Measurements from ENCODE around the gene YIPF4.
"Not testable (repeated sequence)": the region's sequence is repeated elsewhere in the genome, so short reads cannot be mapped to it uniquely, and the experiment has no call there.

YIPF4 gene

DNA sequence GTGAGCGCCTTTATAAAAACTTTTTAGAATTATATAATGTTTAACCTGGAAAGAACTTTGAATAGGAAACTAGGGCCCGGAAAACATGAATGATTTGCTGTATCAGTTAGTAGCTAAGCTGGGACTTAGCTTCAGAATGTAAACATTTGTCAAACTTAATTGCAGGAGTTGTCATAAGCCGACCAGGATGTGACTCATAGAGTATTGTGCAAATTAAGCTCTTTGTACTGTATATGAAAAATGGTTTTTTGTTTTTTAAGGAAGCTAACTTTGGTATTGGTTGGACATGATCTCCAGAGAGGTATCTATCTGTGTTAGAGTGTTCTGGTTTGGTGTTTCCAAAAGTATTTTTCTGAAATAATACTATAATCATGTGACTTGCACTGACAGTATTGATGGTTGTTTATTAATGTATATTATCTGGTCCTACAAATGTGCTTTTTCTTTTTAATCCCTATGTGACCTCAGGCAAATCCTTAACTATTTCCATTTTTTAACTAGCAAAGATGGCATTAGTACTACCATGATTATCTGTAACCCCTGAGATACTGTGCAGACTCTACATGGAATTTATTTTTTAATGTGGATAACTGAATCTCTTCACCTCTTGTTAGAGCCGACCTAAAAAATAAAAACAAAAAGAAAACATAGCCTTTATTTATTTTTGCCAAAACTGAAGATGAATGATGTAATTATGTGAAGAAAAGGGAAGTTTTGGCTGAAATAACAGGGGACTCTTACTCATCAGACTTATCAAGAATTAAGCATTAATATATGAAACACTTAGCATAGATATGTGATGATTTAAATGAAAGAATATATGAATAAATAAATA is 11.7 kb downstream of the YIPF4 start:
- no peak for DNase-seq

GRCh38 chr2:32290000-32290339 is 12.3 kb downstream of the YIPF4 start:
- no peak for DNase-seq

DNA sequence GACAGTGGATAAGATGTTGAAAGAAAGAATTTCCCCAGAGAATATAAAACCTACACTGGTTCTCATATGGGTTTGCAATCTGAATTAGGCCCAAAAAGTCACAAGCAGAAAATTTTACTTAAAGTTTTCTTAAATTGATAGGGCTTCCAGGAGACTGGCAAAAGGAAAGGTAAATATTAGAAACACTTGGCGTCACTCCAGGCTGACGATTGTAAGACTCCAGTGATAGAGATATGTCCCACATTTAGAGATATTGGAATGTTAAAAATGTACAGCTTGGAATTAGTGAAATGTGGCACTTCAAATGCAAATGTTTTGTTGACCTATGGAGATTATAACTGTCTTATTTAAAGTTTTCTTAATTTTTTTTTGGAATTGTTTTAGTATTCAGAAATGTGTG is 14.0 kb downstream of the YIPF4 start:
- no peak for DNase-seq

DNA sequence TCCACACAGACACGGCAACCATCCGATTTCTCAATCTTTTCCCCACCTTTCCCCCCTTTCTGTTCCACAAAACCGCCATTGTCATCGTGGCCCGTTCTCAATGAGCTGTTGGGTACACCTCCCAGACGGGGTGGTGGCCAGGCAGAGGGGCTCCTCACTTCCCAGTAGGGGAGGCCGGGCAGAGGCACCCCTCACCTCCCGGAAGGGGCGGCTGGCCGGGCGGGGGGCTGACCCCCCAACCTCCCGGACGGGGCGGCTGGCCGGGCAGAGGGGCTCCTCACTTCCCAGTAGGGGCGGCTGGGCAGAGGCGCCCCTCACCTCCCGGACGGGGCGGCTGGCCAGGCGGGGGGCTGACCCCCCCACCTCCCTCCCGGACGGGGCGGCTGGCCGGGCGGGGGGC is 15.8 kb downstream of the YIPF4 start:
- not testable (repeated sequence) for DNase-seq

GRCh38 chr2:32293966-32294562 is 16.4 kb downstream of the YIPF4 start:
- not testable (repeated sequence) for DNase-seq

DNA sequence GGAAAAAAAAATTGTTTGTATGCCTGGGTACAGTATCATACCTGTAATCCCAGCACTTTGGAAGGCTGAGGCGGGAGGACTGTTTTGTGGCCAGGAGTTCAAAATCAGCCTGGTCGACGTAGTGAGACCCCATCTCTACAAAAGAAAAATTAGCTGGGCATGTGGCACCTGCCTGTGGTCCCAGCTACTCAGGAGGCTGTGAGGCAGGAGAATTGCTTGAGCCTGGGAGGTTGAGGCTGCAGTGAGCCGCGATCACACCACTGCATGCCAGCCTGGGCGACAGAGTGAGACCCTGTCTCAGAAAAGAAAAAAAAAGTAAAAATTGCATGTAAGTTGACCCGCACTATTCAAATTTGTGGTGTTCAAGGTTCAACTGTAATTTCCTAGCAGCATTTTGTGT is 32.9 kb downstream of the YIPF4 start:
- no peak for DNase-seq

- no peak for DNase-seq
Observed at GRCh38 chr2:32314886-32315285, 37.2 kb downstream of the YIPF4 start.

- DNase-seq, result not testable (repeated sequence)
Observed at GRCh38 chr2:32328679-32329078, 51.0 kb downstream of the YIPF4 start.

- not testable (repeated sequence) for DNase-seq
Observed at GRCh38 chr2:32329180-32329980, 51.7 kb downstream of the YIPF4 start.

- no peak for DNase-seq
Observed at GRCh38 chr2:32330136-32330535, 52.4 kb downstream of the YIPF4 start.

GRCh38 chr2:32342801-32343200 is 65.1 kb downstream of the YIPF4 start:
- DNase-seq, result peak in 4 of 58 donors; percentile 4 to 16 (median 8)

DNA sequence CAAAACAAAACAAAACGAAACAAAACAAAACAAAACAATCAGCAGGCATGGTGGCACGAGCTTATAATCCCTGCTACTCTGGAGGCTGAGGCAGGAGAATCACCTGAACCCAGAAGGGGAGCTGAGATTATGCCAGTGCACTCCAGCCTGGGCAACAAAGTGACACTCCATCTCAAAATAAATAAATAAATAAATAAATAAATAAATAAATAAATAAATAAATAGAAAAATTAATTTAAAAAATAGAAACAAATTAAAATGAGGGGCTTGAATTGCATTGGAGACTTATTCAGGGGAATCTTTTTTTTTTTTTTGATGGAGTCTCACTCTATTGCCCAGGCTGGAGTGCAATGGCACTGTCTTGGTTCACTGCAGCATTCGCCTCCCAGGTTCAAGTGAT is 73.1 kb downstream of the YIPF4 start:
- DNase-seq, result not testable (repeated sequence)

- peak in 2 of 58 donors; percentile 40 to 59 for DNase-seq
Observed at GRCh38 chr2:32355976-32356680, 78.4 kb downstream of the YIPF4 start.

DNA sequence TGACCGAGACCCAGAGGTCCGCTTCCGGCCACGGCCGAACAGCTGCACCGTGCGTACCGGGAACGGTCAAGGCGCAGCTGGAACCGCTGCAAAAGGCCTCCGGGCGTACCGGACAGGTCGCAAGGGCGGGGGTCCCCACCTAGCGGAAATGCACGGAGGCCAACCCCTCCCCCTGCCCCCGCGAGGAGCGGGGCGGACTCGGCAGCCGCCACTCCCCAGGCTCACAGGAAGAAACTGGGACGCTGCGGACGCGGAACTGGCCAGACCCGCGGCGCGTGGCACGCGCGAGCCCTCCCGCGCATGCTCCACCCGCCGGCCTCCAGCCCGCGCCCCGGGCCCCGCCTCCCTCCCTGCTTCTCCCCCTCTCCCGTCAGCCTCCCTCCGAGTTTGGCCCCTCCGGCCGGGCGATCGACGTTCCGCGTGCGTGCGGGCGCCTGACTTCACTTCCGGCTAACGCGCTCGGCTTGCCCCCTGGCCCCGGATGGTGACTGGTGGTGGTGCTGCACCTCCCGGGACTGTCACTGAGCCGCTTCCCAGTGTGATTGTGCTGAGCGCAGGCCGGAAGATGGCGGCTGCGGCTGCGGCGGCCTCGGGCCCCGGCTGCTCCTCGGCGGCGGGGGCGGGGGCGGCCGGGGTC is 79.1 kb downstream of the YIPF4 start, which contains the start of gene BIRC6:
TSS of gene BIRC6 (plus strand) at position 343 of the 637 bp plus-strand sequence. CDS start at position 482, 139 bp downstream.
- DNase-seq, result peak; percentile 81 to 99 (median 98)

GRCh38 chr2:32357318-32358110 is 79.8 kb downstream of the YIPF4 start:
- peak in 30 of 58 donors; percentile 1 to 65 (median 38) for DNase-seq

DNA sequence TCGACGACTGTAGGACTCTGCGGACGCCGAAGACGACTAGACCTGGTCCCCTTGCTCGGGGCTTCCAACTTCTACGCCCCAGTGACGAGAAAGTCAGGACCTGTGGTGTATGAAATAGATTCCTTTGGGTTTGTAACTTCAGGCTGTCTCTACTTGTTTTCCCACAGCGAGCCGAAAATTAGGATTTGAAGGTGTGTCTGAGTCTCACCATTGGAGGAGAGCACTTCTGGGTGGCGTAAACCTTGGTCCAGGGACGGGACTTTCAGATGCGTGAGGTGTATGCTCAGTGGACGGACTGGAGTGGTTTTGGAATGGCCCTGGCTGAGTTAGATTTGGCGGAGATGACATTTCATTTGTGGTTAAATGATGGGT is 80.4 kb downstream of the YIPF4 start:
- DNase-seq, result no peak

- DNase-seq, result no peak
Observed at GRCh38 chr2:32360416-32360815, 82.7 kb downstream of the YIPF4 start.

- not testable (repeated sequence) for DNase-seq
Observed at GRCh38 chr2:32362997-32363396, 85.3 kb downstream of the YIPF4 start.

GRCh38 chr2:32363597-32363996 is 85.9 kb downstream of the YIPF4 start:
- DNase-seq, result no peak

DNA sequence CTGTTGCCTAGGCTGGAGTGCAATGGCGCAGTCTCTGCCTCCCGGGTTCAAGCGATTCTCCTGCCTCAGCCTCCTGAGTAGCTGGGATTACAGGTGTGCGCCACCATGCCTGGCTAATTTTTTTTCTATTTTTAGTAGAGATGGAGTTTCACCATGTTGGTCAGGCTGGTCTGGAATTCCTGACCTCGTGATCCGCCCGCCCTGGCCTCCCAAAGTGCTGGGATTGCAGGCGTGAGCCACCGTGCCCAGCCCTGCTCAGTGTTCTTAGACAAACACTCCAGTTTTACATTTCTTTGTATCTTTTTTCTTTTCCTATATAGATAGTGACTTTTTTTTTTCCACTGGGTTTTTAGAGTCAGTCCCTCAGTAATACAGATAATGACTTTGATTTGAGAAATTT is 86.6 kb downstream of the YIPF4 start:
- not testable (repeated sequence) for DNase-seq

Measured in anterior cingulate cortex (tissue), 58 donors.